Measurements from ENCODE around the gene MRGPRE. TPM values are rescaled to one million over a fixed set of nuclear protein-coding genes. Genes with fewer than 3 reads are reported as not detected.

The MRGPRE gene
- total RNA-seq, 1 donor from 2014 or later: 0.29 TPM

- DNase-seq (ENCODE audit: low spot score): peak; percentile 9
Observed at GRCh38 chr11:3226846-3227567, 5.2 kb downstream of the MRGPRE start.

- DNase-seq (ENCODE audit: low spot score): no peak
Observed at GRCh38 chr11:3225826-3226750, 6.1 kb downstream of the MRGPRE start.

GRCh38 chr11:3225159-3225758 lies 7.0 kb downstream of the MRGPRE start:
- no peak for DNase-seq (ENCODE audit: low spot score)

GRCh38 chr11:3224401-3225057 lies 7.7 kb downstream of the MRGPRE start:
- DNase-seq (ENCODE audit: low spot score): no peak

GRCh38 chr11:3223932-3224381 lies 8.3 kb downstream of the MRGPRE start:
- no peak for DNase-seq (ENCODE audit: low spot score)

GRCh38 chr11:3222941-3223915 lies 9.0 kb downstream of the MRGPRE start:
- DNase-seq (ENCODE audit: low spot score): no peak

GRCh38 chr11:3222003-3222855 lies 10.0 kb downstream of the MRGPRE start:
- DNase-seq (ENCODE audit: low spot score): no peak

- DNase-seq (ENCODE audit: low spot score): no peak
Observed at GRCh38 chr11:3221408-3222002, 10.7 kb downstream of the MRGPRE start.

- no peak for DNase-seq (ENCODE audit: low spot score)
Observed at GRCh38 chr11:3220521-3221407, 11.5 kb downstream of the MRGPRE start.

GRCh38 chr11:3220101-3220500 lies 12.1 kb downstream of the MRGPRE start:
- no peak for DNase-seq (ENCODE audit: low spot score)

GRCh38 chr11:3219281-3219892 lies 12.8 kb downstream of the MRGPRE start:
- no peak for DNase-seq (ENCODE audit: low spot score)

GRCh38 chr11:3218483-3219280 lies 13.5 kb downstream of the MRGPRE start, which contains the start of gene MRGPRG:
Gene MRGPRG (minus strand): TSS chr11:3218813. CDS start chr11:3218813, 0 bp downstream.
- no peak for DNase-seq (ENCODE audit: low spot score)

- no peak for DNase-seq (ENCODE audit: low spot score)
Observed at GRCh38 chr11:3217818-3218482, 14.3 kb downstream of the MRGPRE start.

GRCh38 chr11:3216027-3216525 lies 16.1 kb downstream of the MRGPRE start:
- no peak for DNase-seq (ENCODE audit: low spot score)

GRCh38 chr11:3215346-3216026 lies 16.7 kb downstream of the MRGPRE start:
- DNase-seq (ENCODE audit: low spot score): no peak

GRCh38 chr11:3214420-3214699 lies 17.9 kb downstream of the MRGPRE start:
- DNase-seq (ENCODE audit: low spot score): no peak
